ENCODE measurements around the gene HMGN1. TPM values are rescaled to one million over a fixed set of nuclear protein-coding genes. Genes with fewer than 3 reads are reported as not detected.

The HMGN1 gene
- total RNA-seq, 1 donor from 2014 or later = 362 TPM

DNA sequence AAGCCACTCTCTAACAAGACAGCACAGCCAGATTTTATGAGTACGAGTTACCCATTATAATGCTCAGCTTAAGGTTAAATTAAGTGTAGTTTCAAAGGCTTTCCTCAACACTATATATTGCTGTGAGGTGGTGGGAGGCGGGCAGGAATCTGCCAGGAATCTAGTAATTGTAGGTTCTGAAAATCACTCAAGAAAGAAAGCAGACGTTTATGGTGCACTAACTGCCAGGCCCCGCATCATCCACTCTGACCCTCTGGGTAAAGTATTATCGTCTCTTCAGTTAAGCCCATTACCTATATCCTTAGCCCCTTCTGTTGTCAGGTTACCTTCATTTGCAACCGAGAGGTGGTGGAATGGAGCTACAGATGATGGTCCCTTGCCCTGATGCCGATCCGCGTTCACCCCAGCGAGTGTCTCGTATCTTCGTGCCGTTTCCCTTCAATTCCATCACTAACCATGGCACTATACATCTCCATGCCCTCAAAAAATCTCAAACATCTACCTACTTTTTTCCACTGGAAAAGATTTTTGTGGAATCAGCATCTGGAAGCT, 12.4 kb downstream of the HMGN1 start:
- FAIRE-seq = no peak
- TF ChIP-seq, protein P1, sequence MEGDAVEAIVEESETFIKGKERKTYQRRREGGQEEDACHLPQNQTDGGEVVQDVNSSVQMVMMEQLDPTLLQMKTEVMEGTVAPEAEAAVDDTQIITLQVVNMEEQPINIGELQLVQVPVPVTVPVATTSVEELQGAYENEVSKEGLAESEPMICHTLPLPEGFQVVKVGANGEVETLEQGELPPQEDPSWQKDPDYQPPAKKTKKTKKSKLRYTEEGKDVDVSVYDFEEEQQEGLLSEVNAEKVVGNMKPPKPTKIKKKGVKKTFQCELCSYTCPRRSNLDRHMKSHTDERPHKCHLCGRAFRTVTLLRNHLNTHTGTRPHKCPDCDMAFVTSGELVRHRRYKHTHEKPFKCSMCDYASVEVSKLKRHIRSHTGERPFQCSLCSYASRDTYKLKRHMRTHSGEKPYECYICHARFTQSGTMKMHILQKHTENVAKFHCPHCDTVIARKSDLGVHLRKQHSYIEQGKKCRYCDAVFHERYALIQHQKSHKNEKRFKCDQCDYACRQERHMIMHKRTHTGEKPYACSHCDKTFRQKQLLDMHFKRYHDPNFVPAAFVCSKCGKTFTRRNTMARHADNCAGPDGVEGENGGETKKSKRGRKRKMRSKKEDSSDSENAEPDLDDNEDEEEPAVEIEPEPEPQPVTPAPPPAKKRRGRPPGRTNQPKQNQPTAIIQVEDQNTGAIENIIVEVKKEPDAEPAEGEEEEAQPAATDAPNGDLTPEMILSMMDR (IDR thresholded peaks at IDR 0.05; ENCODE audit: insufficient read depth, low read length, severe bottlenecking) = no peak

DNA sequence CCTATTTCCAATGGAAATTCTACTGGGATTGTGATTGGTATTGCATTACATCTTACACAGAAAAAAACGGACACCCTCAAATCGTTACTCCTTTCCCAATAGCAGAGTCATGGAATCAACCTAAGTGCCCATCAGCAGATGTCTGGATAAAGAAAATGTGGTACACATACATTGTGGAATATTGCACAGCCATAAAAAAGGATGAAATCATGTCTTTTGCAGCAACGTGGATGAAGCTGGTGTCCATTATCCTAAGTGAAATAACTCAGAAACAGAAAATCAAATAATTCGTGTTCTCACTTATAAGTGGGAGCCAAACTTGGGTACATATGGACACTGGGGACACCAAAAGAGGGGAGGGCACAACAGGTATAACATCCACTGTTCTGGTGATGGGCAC, 14.3 kb downstream of the HMGN1 start:
- DNase-seq (ENCODE audit: low read depth) (no peak), FAIRE-seq (no peak)
- TF ChIP-seq, protein P1 (IDR thresholded peaks at IDR 0.05; ENCODE audit: insufficient read depth, low read length, severe bottlenecking) = no peak
- H3K27me3 ChIP-seq (ENCODE audit: control insufficient read depth, insufficient read depth, low read length) = no peaks in the 10 kb centered on the region
- no peak overlapping the region for H3K4me3 ChIP-seq (ENCODE audit: low read depth, low read length)
- no peaks in the 10 kb centered on the region for H3K36me3 ChIP-seq (ENCODE audit: control insufficient read depth, insufficient read depth, low read length)

More for the DNA sequence above, 12.4 kb downstream of the HMGN1 start:
- no peak for DNase-seq (ENCODE audit: low read depth)
- H3K4me3 ChIP-seq (ENCODE audit: low read depth, low read length) = no peak overlapping the region
- H3K27me3 ChIP-seq (ENCODE audit: control insufficient read depth, insufficient read depth, low read length) = no peaks in the 10 kb centered on the region
- no peaks in the 10 kb centered on the region for H3K36me3 ChIP-seq (ENCODE audit: control insufficient read depth, insufficient read depth, low read length)

DNA sequence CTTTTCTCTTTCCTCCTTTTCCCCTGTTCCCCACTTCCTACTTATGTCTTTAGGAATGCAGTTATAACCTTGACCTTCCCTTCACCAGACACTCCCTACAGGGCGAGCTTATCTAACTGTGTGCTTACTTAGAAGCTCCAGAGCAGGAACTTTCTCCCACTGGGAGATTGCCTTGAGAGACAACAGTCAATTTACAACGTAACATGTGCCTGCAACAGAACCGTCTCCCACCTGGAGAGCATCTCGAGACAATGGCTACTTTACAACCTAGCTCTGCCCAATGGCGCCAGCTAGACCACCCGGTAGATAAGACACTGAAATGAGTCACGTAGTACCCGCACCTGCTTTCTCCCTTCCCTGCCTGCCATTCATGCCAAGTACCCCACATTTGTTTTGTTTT, 16.7 kb downstream of the HMGN1 start:
- FAIRE-seq = no peak
- TF ChIP-seq, protein P1 (IDR thresholded peaks at IDR 0.05; ENCODE audit: insufficient read depth, low read length, severe bottlenecking) = no peak
- Histone ChIP-seq H3K27me3 (ENCODE audit: control insufficient read depth, insufficient read depth, low read length) (no peaks in the 10 kb centered on the region), H3K4me3 (ENCODE audit: low read depth, low read length) (no peak overlapping the region), H3K36me3 (ENCODE audit: control insufficient read depth, insufficient read depth, low read length) (no peaks in the 10 kb centered on the region)
- DNase-seq (ENCODE audit: low read depth) = no peak

DNA sequence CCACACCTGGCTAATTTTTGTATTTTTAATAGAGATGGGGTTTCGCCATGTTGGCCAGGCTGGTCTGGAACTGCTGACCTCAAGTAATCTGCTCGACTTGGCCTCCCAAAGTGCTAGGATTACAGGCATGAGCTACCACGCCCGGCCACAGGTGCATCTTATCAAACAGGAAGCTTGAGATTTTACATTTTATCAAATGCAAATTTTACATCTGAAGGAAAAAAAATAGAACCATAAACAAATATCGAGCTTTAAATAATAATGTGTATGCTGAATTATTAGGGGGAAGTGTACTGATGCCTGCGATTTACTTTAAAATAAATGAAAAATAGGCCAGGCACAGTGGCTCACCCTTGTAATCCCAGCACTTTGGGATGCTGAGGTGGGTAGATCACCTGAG, 18.9 kb downstream of the HMGN1 start:
- FAIRE-seq = no peak
- H3K36me3 ChIP-seq (ENCODE audit: control insufficient read depth, insufficient read depth, low read length) = no peaks in the 10 kb centered on the region
- TF ChIP-seq, protein P1 (IDR thresholded peaks at IDR 0.05; ENCODE audit: insufficient read depth, low read length, severe bottlenecking) = no peak

DNA sequence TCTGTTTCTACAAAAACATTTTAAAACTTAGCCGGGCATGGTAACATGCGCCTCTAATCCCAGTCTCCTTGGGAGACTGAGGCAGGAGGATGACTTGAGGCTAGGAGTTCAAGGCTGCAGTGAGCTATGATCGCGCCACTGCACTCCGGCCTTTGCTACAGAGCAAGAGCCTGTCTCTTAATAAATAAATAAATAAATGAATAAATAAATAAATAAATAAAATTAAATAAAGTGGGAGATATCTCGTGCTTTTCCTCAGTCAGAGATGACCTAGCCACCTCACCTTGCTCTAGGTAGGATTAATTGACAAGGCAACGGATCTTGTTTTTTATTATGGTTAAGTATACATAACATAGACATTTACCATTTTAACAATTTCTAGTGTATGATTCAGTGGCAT, 21.2 kb downstream of the HMGN1 start:
- Histone ChIP-seq H3K27me3 (ENCODE audit: control insufficient read depth, insufficient read depth, low read length) (no peaks in the 10 kb centered on the region), H3K4me3 (ENCODE audit: low read depth, low read length) (no peak overlapping the region), H3K36me3 (ENCODE audit: control insufficient read depth, insufficient read depth, low read length) (no peaks in the 10 kb centered on the region)
- FAIRE-seq = no peak
- DNase-seq (ENCODE audit: low read depth) = no peak
- TF ChIP-seq, protein P1 (IDR thresholded peaks at IDR 0.05; ENCODE audit: insufficient read depth, low read length, severe bottlenecking) = no peak

More for the DNA sequence above, 18.9 kb downstream of the HMGN1 start:
- Histone ChIP-seq H3K4me3 (ENCODE audit: low read depth, low read length) (no peak overlapping the region), H3K27me3 (ENCODE audit: control insufficient read depth, insufficient read depth, low read length) (no peaks in the 10 kb centered on the region)
- DNase-seq (ENCODE audit: low read depth) = no peak
